Tibial nerve (tissue), 4 donors: ENCODE measurements around the gene AK8. TPM values are rescaled to one million over a fixed set of nuclear protein-coding genes. Genes with fewer than 3 reads are reported as not detected.
A peak's percentile ranks its signal among the peaks of the same experiment; 100 is the strongest.

ENCODE experiments used
- DNase-seq, 2 donors: peaks; one replicate each; pipeline ENCODE4 v3.0.0-alpha.2; 2019; ENCODE audit warnings: low spot score in 2 of 2
- H3K27ac ChIP-seq, 4 donors: fragments of 200-600 bp; sonication (generic) in 3 of 4; one replicate each; pipeline ENCODE4 v1.5.1; 2017 to 2019; ENCODE audit warnings: mild to moderate bottlenecking in 1 of 4
- H3K27me3 ChIP-seq, 2 donors: fragments of 200-600 bp; sonication (generic) in 1 of 2; one replicate each; pipeline versions ENCODE4 v1.5.1 to v1.6.0; 2017 to 2019
- H3K36me3 ChIP-seq, 3 donors: fragments of 200-600 bp; sonication (generic); one replicate each; pipeline ENCODE4 v1.5.1; 2018 to 2019
- H3K4me1 ChIP-seq, 4 donors: fragments of 200-600 bp; sonication (generic) in 3 of 4; one replicate each; pipeline ENCODE4 v1.5.1; 2017 to 2019
- H3K4me3 ChIP-seq, 4 donors: fragments of 200-600 bp; sonication (generic) in 3 of 4; one replicate each; pipeline ENCODE4 v1.5.1; 2017 to 2019; ENCODE audit warnings: mild to moderate bottlenecking in 1 of 4, moderate library complexity in 1 of 4
- H3K9me3 ChIP-seq, 4 donors: fragments of 200-600 bp; sonication (generic) in 3 of 4; one replicate each; pipeline ENCODE4 v1.5.1; 2017 to 2019
- CTCF ChIP-seq, 5 experiments: fragments of 200-600 bp in 3 of 5; fragments of 450-650 bp in 2 of 5; sonication (generic) in 3 of 5; IDR thresholded peaks; one replicate each; pipeline ENCODE4 v1.5.1; 2016 to 2019; ENCODE audit warnings: antibody characterized with exemption in 5 of 5, mild to moderate bottlenecking in 3 of 5, moderate library complexity in 2 of 5
- EP300 ChIP-seq, 2 donors: sonication (generic); formaldehyde crosslinking; IDR thresholded peaks; one replicate each; pipeline ENCODE4 v1.6.1; 2017; ENCODE audit warnings: antibody characterized with exemption in 2 of 2, mild to moderate bottlenecking in 1 of 2
- POLR2A ChIP-seq, 2 donors: fragments of 450-650 bp; IDR thresholded peaks; one replicate each; pipeline ENCODE4 v1.6.1; 2017; ENCODE audit warnings: antibody characterized with exemption in 2 of 2, mild to moderate bottlenecking in 2 of 2, moderate library complexity in 2 of 2
- WGBS, 2 donors: methylation state at CpG; one replicate each; pipeline ENCODE4 v1.1.5; 2018; 5-methylcytosine and 5-hydroxymethylcytosine counted together
- total RNA-seq, 4 donors: library from RNA; depleted of rRNA; stranded (reverse); fragments of >200 nt; gene quantifications; one replicate each; pipeline ENCODE4 v1.1.0, GENCODE V29; 2016

AK8 gene
- total RNA-seq, 4 donors from 2014 or later: 0.30 to 4.3 (median 1.7) TPM

GRCh38 chr9:132768932-132769905, 108.9 kb downstream of the AK8 start:
- 0 to 1% methylated on average over 25 of the region's 25 CpGs for WGBS, 2 donors
- Histone ChIP-seq H3K27me3 (no peaks in the 10 kb centered on the region), H3K36me3 (peaks cover 0 to 11% (median 0%) of the 10 kb centered on the region in 3 donors), H3K9me3 (peaks cover 0 to 7% (median 0%) of the 10 kb centered on the region in 4 donors), H3K27ac (peak overlapping the region; percentile 64 to 92 (median 84)), H3K4me1 (peaks cover 0 to 21% (median 4%) of the 10 kb centered on the region in 4 donors), H3K4me3 (peak overlapping the region; percentile 55 to 89 (median 74))
- peak in 4 of 5 experiments; percentile 30 to 56 (median 42) for TF ChIP-seq CTCF (IDR thresholded peaks at IDR 0.05)
- TF ChIP-seq EP300 (IDR thresholded peaks at IDR 0.05): no peak
- DNase-seq: peak; percentile 31 to 73

- Histone ChIP-seq H3K36me3 (no peaks in the 10 kb centered on the region), H3K4me3 (no peak overlapping the region), H3K27me3 (no peaks in the 10 kb centered on the region), H3K4me1 (peaks cover 0 to 4% (median 0%) of the 10 kb centered on the region in 4 donors), H3K27ac (no peak overlapping the region), H3K9me3 (no peaks in the 10 kb centered on the region)
- WGBS, 2 donors: 83 to 89% methylated on average over 3 of the region's 3 CpGs
- DNase-seq: no peak
- TF ChIP-seq CTCF (IDR thresholded peaks at IDR 0.05) (no peak), POLR2A (IDR thresholded peaks at IDR 0.05) (no peak), EP300 (IDR thresholded peaks at IDR 0.05) (no peak)
Observed at GRCh38 chr9:132763574-132763973, 114.5 kb downstream of the AK8 start.

- no peak overlapping the region for H3K27ac ChIP-seq
- H3K4me1 ChIP-seq: no peaks in the 10 kb centered on the region
- no peak overlapping the region for H3K4me3 ChIP-seq
- H3K36me3 ChIP-seq: no peaks in the 10 kb centered on the region
- WGBS, 2 donors: 86 to 89% methylated on average over 4 of the region's 4 CpGs
- DNase-seq: no peak
- H3K9me3 ChIP-seq: no peaks in the 10 kb centered on the region
- no peaks in the 10 kb centered on the region for H3K27me3 ChIP-seq
- TF ChIP-seq CTCF (IDR thresholded peaks at IDR 0.05) (no peak), EP300 (IDR thresholded peaks at IDR 0.05) (no peak), POLR2A (IDR thresholded peaks at IDR 0.05) (no peak)
Observed at GRCh38 chr9:132762896-132763295, 115.2 kb downstream of the AK8 start.

GRCh38 chr9:132761602-132762001, 116.5 kb downstream of the AK8 start:
- Histone ChIP-seq H3K4me1 (no peaks in the 10 kb centered on the region), H3K9me3 (no peaks in the 10 kb centered on the region), H3K36me3 (no peaks in the 10 kb centered on the region), H3K27me3 (no peaks in the 10 kb centered on the region), H3K4me3 (no peak overlapping the region), H3K27ac (no peak overlapping the region)
- TF ChIP-seq POLR2A (IDR thresholded peaks at IDR 0.05): no peak
- no peak for TF ChIP-seq CTCF (IDR thresholded peaks at IDR 0.05)
- TF ChIP-seq EP300 (IDR thresholded peaks at IDR 0.05): no peak
- 75 to 83% methylated on average over 1 of the region's 1 CpG for WGBS, 2 donors
- no peak for DNase-seq

GRCh38 chr9:132760057-132760456, 118.0 kb downstream of the AK8 start:
- no peak overlapping the region for H3K27ac ChIP-seq
- no peaks in the 10 kb centered on the region for H3K36me3 ChIP-seq
- no peaks in the 10 kb centered on the region for H3K4me1 ChIP-seq
- H3K27me3 ChIP-seq: no peaks in the 10 kb centered on the region
- WGBS, 2 donors: 69 to 82% methylated on average over 1 of the region's 1 CpG
- TF ChIP-seq EP300 (IDR thresholded peaks at IDR 0.05) (no peak), POLR2A (IDR thresholded peaks at IDR 0.05) (no peak), CTCF (IDR thresholded peaks at IDR 0.05) (no peak)
- H3K4me3 ChIP-seq: no peak overlapping the region
- DNase-seq: no peak
- no peaks in the 10 kb centered on the region for H3K9me3 ChIP-seq
